HepG2 (cell line): ENCODE data around the gene LTB4R2. TPM values are rescaled to one million over a fixed set of nuclear protein-coding genes. Genes with fewer than 3 reads are reported as not detected.

ENCODE experiments used
- CBX5 ChIP-seq: sonication (generic); formaldehyde crosslinking; IDR thresholded peaks from 2 replicates; pipeline ENCODE4 v1.4.0; 2020; ENCODE audit warnings: missing genetic modification reagents, borderline replicate concordance
- ELF3 ChIP-seq: IDR thresholded peaks from 2 replicates; pipeline ENCODE4 v1.6.1; 2016; ENCODE audit warnings: missing genetic modification reagents, missing compliant biosample characterization
- FUBP1 ChIP-seq: sonication (generic); formaldehyde crosslinking; IDR thresholded peaks from 2 replicates; pipeline ENCODE4 v1.5.1; 2020; ENCODE audit warnings: missing genetic modification reagents, mild to moderate bottlenecking, borderline replicate concordance
- HMGA1 ChIP-seq: sonication (generic); formaldehyde crosslinking; conservative IDR thresholded peaks from 2 replicates; pipeline ENCODE4 v1.4.0; 2020; ENCODE audit warnings: missing genetic modification reagents
- IRX3 ChIP-seq: sonication (generic); formaldehyde crosslinking; IDR thresholded peaks from 2 replicates; pipeline ENCODE4 v1.8.1; 2023; ENCODE audit warnings: mild to moderate bottlenecking, low read depth, missing genetic modification reagents, borderline replicate concordance
- KDM2A ChIP-seq: sonication (generic); formaldehyde crosslinking; IDR thresholded peaks from 2 replicates; pipeline ENCODE4 v1.4.0; 2020; ENCODE audit warnings: low read depth, missing genetic modification reagents, borderline replicate concordance
- KDM5A ChIP-seq: fragments of 200-600 bp; sonication (generic); IDR thresholded peaks from 2 replicates; pipeline ENCODE4 v1.7.0; 2018; ENCODE audit warnings: antibody characterized with exemption, mild to moderate bottlenecking, low read length, borderline replicate concordance
- KDM5B ChIP-seq: sonication (generic); formaldehyde crosslinking; IDR thresholded peaks from 2 replicates; pipeline ENCODE4 v1.4.0; 2020; ENCODE audit warnings: missing genetic modification reagents, mild to moderate bottlenecking, borderline replicate concordance
- KLF11 ChIP-seq: IDR thresholded peaks from 2 replicates; pipeline ENCODE4 v1.6.1; 2016; ENCODE audit warnings: missing compliant biosample characterization
- PPARG ChIP-seq: conservative IDR thresholded peaks from 2 replicates; pipeline ENCODE4 v1.6.1; 2016; ENCODE audit warnings: missing biosample characterization, missing genetic modification reagents
- SMARCC2 ChIP-seq: fragments of 450-650 bp; IDR thresholded peaks from 2 replicates; pipeline ENCODE4 v1.6.1; 2017; ENCODE audit warnings: antibody characterized with exemption, mild to moderate bottlenecking
- SMYD3 ChIP-seq: sonication (generic); formaldehyde crosslinking; IDR thresholded peaks from 2 replicates; pipeline ENCODE4 v1.8.1; 2023; ENCODE audit warnings: mild to moderate bottlenecking, missing genetic modification reagents
- SUZ12 ChIP-seq: fragments of 150-350 bp; IDR thresholded peaks from 2 replicates; pipeline ENCODE4 v1.6.1; 2014; ENCODE audit warnings: low read depth, low read length
- TEAD2 ChIP-seq: sonication (generic); formaldehyde crosslinking; IDR thresholded peaks from 2 replicates; pipeline ENCODE4 v1.9.0; 2021; ENCODE audit warnings: missing genetic modification reagents
- TOPORS ChIP-seq: sonication (generic); formaldehyde crosslinking; IDR thresholded peaks from 2 replicates; pipeline ENCODE4 v1.8.0; 2023; ENCODE audit warnings: mild to moderate bottlenecking, missing genetic modification reagents
- YY1 ChIP-seq: IDR thresholded peaks from 2 replicates; pipeline ENCODE4 v1.6.1; 2011; ENCODE audit warnings: low read length, low read depth, moderate library complexity, mild to moderate bottlenecking; ENCODE audit not compliant: insufficient read depth, insufficient replicate concordance
- ZMYM4 ChIP-seq: sonication (generic); formaldehyde crosslinking; IDR thresholded peaks from 2 replicates; pipeline ENCODE4 v1.8.1; 2023; ENCODE audit warnings: mild to moderate bottlenecking, missing genetic modification reagents
- ZNF232 ChIP-seq: sonication (generic); formaldehyde crosslinking; IDR thresholded peaks from 2 replicates; pipeline ENCODE4 v1.4.0; 2020; ENCODE audit warnings: missing genetic modification reagents, borderline replicate concordance
- ZNF235 ChIP-seq: sonication (generic); formaldehyde crosslinking; IDR thresholded peaks from 2 replicates; pipeline ENCODE4 v1.8.1; 2023; ENCODE audit warnings: mild to moderate bottlenecking, missing genetic modification reagents, borderline replicate concordance
- ZNF354B ChIP-seq: sonication (generic); formaldehyde crosslinking; IDR thresholded peaks from 2 replicates; pipeline ENCODE4 v1.8.0; 2022; ENCODE audit warnings: mild to moderate bottlenecking, missing genetic modification reagents
- ZNF879 ChIP-seq: sonication (generic); formaldehyde crosslinking; IDR thresholded peaks from 2 replicates; pipeline ENCODE4 v1.8.1; 2023; ENCODE audit warnings: missing genetic modification reagents
- polyA plus RNA-seq, 8 experiments: library from polyadenylated mRNA; depleted of rRNA in 3 of 8; stranded (reverse) in 7 of 8; unstranded in 1 of 8; fragments of >200 nt; fragmentation: Illumina TruSeq in 4 of 8; extraction: Trizol in 4 of 8; gene quantifications; 2 replicates each; pipeline versions ENCODE4 v1.2.1 to v1.2.3, GENCODE V29; 2011 to 2016; ENCODE audit warnings: low read depth in 4 of 8, missing spikeins in 1 of 8, mixed read lengths in 1 of 8; ENCODE audit not compliant: insufficient read depth in 1 of 8
- total RNA-seq, 5 experiments: library from RNA; depleted of rRNA; stranded (reverse); fragments of >200 nt; fragmentation: Illumina TruSeq; extraction: Trizol; gene quantifications; 2 replicates each; pipeline ENCODE4 v1.2.3, GENCODE V29; 2016; ENCODE audit warnings: low read depth in 1 of 5
- TF ChIP-seq, protein P1 (sequence below): sonication (generic); formaldehyde crosslinking; conservative IDR thresholded peaks from 2 replicates; pipeline ENCODE4 v1.5.0; 2020; ENCODE audit warnings: missing genetic modification reagents
- TF ChIP-seq, protein P2 (sequence below): sonication (generic); formaldehyde crosslinking; IDR thresholded peaks from 2 replicates; pipeline ENCODE4 v1.5.0; 2020; ENCODE audit warnings: mild to moderate bottlenecking, missing genetic modification reagents

LTB4R2 gene
- total and polyA plus RNA-seq, 2 of the 13 experiments (the other 11 are each of a cell fraction or from before 2014, with no cell fraction given), result 3.9 to 6.9 TPM

DNA sequence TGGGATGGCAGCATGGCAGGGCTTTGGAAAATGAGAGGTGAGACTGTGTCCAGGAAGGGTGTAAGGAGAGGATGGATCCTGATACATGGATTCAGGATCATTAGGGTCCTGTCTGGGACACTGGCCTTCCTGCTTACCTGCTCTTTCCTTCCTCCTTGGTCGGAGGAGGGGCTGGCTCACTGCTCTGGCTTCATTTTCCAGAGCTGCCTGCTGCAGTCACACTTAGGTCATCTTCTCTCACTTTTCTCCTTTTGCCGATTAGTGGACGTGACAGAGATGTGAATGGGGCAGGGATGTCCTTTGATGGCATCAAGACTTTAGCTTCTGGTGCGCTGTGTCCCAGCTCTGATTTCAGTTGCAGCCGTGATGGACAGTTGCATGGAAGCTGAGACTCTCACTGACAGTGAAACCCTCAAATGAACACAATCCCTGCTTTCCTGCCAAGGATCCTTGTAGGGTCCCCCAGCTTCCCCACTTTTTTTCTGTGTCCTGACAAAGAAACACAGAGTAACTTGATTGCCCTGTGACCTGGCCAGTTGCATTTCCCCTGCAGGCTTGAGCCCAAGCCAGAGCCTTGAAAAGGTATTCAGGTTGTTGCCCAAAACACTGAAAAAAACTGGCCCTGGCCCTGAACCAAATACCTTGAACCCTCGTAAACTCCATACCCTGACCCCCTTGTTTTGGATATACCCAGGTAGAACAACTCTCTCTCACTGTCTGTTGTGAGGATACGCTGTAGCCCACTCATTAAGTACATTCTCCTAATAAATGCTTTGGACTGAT is 1.4 kb upstream of the LTB4R2 start (continued):
- no peak for TF ChIP-seq TEAD2
- no peak for TF ChIP-seq ELF3
- no peak for TF ChIP-seq KDM5A
- TF ChIP-seq KLF11 (CRISPR knock-in tag), result 0 out of 2 replicates have a peak, but pooled peaks have one; percentile 7
- 0 out of 2 replicates have a peak, but pooled peaks have one; percentile 16 for TF ChIP-seq ZNF232
- 0 out of 2 replicates have a peak, but pooled peaks have one; percentile 6 for TF ChIP-seq KDM2A (CRISPR knock-in tag)
- 0 out of 2 replicates have a peak, but pooled peaks have one; percentile 87 for TF ChIP-seq HMGA1 (CRISPR knock-in tag)
- TF ChIP-seq, protein P1, sequence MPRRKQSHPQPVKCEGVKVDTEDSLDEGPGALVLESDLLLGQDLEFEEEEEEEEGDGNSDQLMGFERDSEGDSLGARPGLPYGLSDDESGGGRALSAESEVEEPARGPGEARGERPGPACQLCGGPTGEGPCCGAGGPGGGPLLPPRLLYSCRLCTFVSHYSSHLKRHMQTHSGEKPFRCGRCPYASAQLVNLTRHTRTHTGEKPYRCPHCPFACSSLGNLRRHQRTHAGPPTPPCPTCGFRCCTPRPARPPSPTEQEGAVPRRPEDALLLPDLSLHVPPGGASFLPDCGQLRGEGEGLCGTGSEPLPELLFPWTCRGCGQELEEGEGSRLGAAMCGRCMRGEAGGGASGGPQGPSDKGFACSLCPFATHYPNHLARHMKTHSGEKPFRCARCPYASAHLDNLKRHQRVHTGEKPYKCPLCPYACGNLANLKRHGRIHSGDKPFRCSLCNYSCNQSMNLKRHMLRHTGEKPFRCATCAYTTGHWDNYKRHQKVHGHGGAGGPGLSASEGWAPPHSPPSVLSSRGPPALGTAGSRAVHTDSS, result 0 out of 2 replicates have a peak, but pooled peaks have one; percentile 66
- TF ChIP-seq ZNF354B (CRISPR knock-in tag), result peak; percentile 95
- 0 out of 2 replicates have a peak, but pooled peaks have one; percentile 11 for TF ChIP-seq ZNF235 (CRISPR knock-in tag)
- no peak for TF ChIP-seq PPARG (CRISPR knock-in tag)
- 0 out of 2 replicates have a peak, but pooled peaks have one; percentile 5 for TF ChIP-seq SMARCC2
- TF ChIP-seq IRX3 (CRISPR knock-in tag), result peak; percentile 26; the same call in 1 of the 2 replicates
- TF ChIP-seq FUBP1 (CRISPR knock-in tag), result 0 out of 2 replicates have a peak, but pooled peaks have one; percentile 33
- no peak for TF ChIP-seq ZMYM4 (CRISPR knock-in tag)
- peak; percentile 5 for TF ChIP-seq YY1
- TF ChIP-seq ZNF879 (CRISPR knock-in tag), result peak; percentile 65; the same call in 1 of the 2 replicates
- TF ChIP-seq SUZ12, result peak; percentile 25; the same call in 1 of the 2 replicates
- TF ChIP-seq, protein P2, sequence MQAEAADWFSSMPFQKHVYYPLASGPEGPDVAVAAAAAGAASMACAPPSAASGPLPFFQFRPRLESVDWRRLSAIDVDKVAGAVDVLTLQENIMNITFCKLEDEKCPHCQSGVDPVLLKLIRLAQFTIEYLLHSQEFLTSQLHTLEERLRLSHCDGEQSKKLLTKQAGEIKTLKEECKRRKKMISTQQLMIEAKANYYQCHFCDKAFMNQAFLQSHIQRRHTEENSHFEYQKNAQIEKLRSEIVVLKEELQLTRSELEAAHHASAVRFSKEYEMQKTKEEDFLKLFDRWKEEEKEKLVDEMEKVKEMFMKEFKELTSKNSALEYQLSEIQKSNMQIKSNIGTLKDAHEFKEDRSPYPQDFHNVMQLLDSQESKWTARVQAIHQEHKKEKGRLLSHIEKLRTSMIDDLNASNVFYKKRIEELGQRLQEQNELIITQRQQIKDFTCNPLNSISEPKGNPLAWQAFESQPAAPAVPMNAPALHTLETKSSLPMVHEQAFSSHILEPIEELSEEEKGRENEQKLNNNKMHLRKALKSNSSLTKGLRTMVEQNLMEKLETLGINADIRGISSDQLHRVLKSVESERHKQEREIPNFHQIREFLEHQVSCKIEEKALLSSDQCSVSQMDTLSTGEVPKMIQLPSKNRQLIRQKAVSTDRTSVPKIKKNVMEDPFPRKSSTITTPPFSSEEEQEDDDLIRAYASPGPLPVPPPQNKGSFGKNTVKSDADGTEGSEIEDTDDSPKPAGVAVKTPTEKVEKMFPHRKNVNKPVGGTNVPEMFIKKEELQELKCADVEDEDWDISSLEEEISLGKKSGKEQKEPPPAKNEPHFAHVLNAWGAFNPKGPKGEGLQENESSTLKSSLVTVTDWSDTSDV (CRISPR knock-in tag), result peak; percentile 53; the same call in 1 of the 2 replicates
- TF ChIP-seq CBX5 (CRISPR knock-in tag), result 0 out of 2 replicates have a peak, but pooled peaks have one; percentile 47
- 0 out of 2 replicates have a peak, but pooled peaks have one; percentile 46 for TF ChIP-seq TOPORS (CRISPR knock-in tag)
- 0 out of 2 replicates have a peak, but pooled peaks have one; percentile 16 for TF ChIP-seq KDM5B (CRISPR knock-in tag)
- TF ChIP-seq SMYD3, result peak; percentile 7; the same call in 1 of the 2 replicates
